ENCODE measurements around the gene SPTLC2.
A peak's percentile ranks its signal among the peaks of the same experiment; 100 is the strongest.

Gene SPTLC2

DNA sequence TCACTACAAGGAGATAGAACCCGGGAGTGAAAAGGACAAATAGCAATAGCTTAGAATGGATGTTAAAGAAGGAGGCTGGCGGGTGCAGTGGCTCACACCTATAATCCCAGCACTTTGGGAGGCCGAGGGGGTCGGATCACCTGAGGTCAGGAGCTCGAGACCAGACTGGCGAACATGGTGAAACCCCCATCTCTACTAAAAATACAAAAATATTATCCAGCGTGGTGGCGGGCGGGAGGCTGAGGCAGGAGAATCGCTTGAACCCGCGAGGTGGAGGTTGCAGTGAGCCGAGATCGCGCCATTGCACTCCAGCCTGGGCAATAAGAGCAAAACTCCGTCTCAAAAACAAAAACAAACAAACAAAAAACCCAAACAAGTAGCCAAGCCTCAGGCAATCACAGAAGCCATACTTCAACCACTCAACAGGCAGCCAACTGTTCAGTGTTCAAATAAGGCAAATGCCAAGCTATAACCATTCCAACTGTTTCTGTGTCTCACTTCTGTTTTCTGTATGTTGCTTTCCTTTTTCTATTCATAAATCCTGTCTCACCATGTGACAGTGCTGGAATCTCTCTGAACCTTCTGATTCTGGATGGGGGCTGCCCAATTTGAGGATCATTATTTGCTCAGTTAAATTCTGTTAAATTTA lies 3.9 kb upstream of the SPTLC2 start:
- H3K79me2 ChIP-seq (ENCODE audit: insufficient read depth, low read length), result peaks cover 10% of the 10 kb centered on the region
- peaks cover 7% of the 10 kb centered on the region for H4K20me1 ChIP-seq (ENCODE audit: insufficient read depth, low read length, poor library complexity, severe bottlenecking)
- H3F3A ChIP-seq (ENCODE audit: low read depth), result no peaks in the 10 kb centered on the region
- H3K4me3 ChIP-seq (ENCODE audit: low read length, poor library complexity, severe bottlenecking), result no peak overlapping the region
- no peak overlapping the region for H2AFZ ChIP-seq (ENCODE audit: low read length)
- peaks cover 3% of the 10 kb centered on the region for H3K4me1 ChIP-seq (ENCODE audit: insufficient read depth, low read length, poor library complexity, severe bottlenecking)
- H3K4me2 ChIP-seq (ENCODE audit: low read depth, low read length, poor library complexity, severe bottlenecking), result no peak overlapping the region
- no peaks in the 10 kb centered on the region for H3K36me3 ChIP-seq (ENCODE audit: insufficient read depth, low read length)
- H3K9ac ChIP-seq (ENCODE audit: low read depth, low read length, poor library complexity, severe bottlenecking), result no peak overlapping the region
- H3K9me3 ChIP-seq (ENCODE audit: insufficient read depth, low read depth, low read length), result no peaks in the 10 kb centered on the region
- no peaks in the 10 kb centered on the region for H3K9me2 ChIP-seq (replicated peaks; ENCODE audit: low read depth, low read length)
- TF ChIP-seq CTCF (conservative IDR thresholded peaks at IDR 0.05; ENCODE audit: low read length) (no peak), EZH2phosphoT487 (IDR thresholded peaks at IDR 0.05; ENCODE audit: borderline replicate concordance) (no peak)
- no peaks in the 10 kb centered on the region for H3K27me3 ChIP-seq (ENCODE audit: insufficient read depth, low read length, poor library complexity, severe bottlenecking)

GRCh38 chr14:77618381-77618970 lies 2.0 kb upstream of the SPTLC2 start:
- Histone ChIP-seq H2AFZ (ENCODE audit: low read length) (no peak overlapping the region), H4K20me1 (ENCODE audit: insufficient read depth, low read length, poor library complexity, severe bottlenecking) (peaks cover 15% of the 10 kb centered on the region), H3K9ac (ENCODE audit: low read depth, low read length, poor library complexity, severe bottlenecking) (no peak overlapping the region), H3K36me3 (ENCODE audit: insufficient read depth, low read length) (no peaks in the 10 kb centered on the region), H3F3A (ENCODE audit: low read depth) (no peaks in the 10 kb centered on the region), H3K9me3 (ENCODE audit: insufficient read depth, low read depth, low read length) (no peaks in the 10 kb centered on the region), H3K4me1 (ENCODE audit: insufficient read depth, low read length, poor library complexity, severe bottlenecking) (peaks cover 10% of the 10 kb centered on the region), H3K4me2 (ENCODE audit: low read depth, low read length, poor library complexity, severe bottlenecking) (no peak overlapping the region), H3K4me3 (ENCODE audit: low read length, poor library complexity, severe bottlenecking) (no peak overlapping the region), H3K79me2 (ENCODE audit: insufficient read depth, low read length) (peaks cover 26% of the 10 kb centered on the region), H3K27me3 (ENCODE audit: insufficient read depth, low read length, poor library complexity, severe bottlenecking) (no peaks in the 10 kb centered on the region), H3K9me2 (replicated peaks; ENCODE audit: low read depth, low read length) (no peaks in the 10 kb centered on the region)
- TF ChIP-seq EZH2phosphoT487 (IDR thresholded peaks at IDR 0.05; ENCODE audit: borderline replicate concordance) (no peak), CTCF (conservative IDR thresholded peaks at IDR 0.05; ENCODE audit: low read length) (no peak)

- Histone ChIP-seq H2AFZ (ENCODE audit: low read length) (peak overlapping the region; percentile 73; the same call in 1 of the 2 replicates), H3K9me2 (replicated peaks; ENCODE audit: low read depth, low read length) (no peaks in the 10 kb centered on the region), H3K79me2 (ENCODE audit: insufficient read depth, low read length) (peaks cover 46% of the 10 kb centered on the region)
These were observed 344 bp downstream of the SPTLC2 start for GRCh38 chr14:77616133-77616453.

More at GRCh38 chr14:77616133-77616453, 344 bp downstream of the SPTLC2 start:
- H3K4me3 ChIP-seq (ENCODE audit: low read length, poor library complexity, severe bottlenecking), result peak overlapping the region; percentile 81
- H3K36me3 ChIP-seq (ENCODE audit: insufficient read depth, low read length), result no peaks in the 10 kb centered on the region
- no peaks in the 10 kb centered on the region for H3F3A ChIP-seq (ENCODE audit: low read depth)
- peaks cover 27% of the 10 kb centered on the region for H3K4me1 ChIP-seq (ENCODE audit: insufficient read depth, low read length, poor library complexity, severe bottlenecking)
- TF ChIP-seq EZH2phosphoT487 (IDR thresholded peaks at IDR 0.05; ENCODE audit: borderline replicate concordance) (no peak), CTCF (conservative IDR thresholded peaks at IDR 0.05; ENCODE audit: low read length) (no peak)
- H4K20me1 ChIP-seq (ENCODE audit: insufficient read depth, low read length, poor library complexity, severe bottlenecking), result peaks cover 32% of the 10 kb centered on the region
- H3K9me3 ChIP-seq (ENCODE audit: insufficient read depth, low read depth, low read length), result no peaks in the 10 kb centered on the region
- no peaks in the 10 kb centered on the region for H3K27me3 ChIP-seq (ENCODE audit: insufficient read depth, low read length, poor library complexity, severe bottlenecking)
- H3K4me2 ChIP-seq (ENCODE audit: low read depth, low read length, poor library complexity, severe bottlenecking), result peak overlapping the region; percentile 88
- peak overlapping the region; percentile 79 for H3K9ac ChIP-seq (ENCODE audit: low read depth, low read length, poor library complexity, severe bottlenecking)
